ENCODE results near the gene PDE2A.

DNA sequence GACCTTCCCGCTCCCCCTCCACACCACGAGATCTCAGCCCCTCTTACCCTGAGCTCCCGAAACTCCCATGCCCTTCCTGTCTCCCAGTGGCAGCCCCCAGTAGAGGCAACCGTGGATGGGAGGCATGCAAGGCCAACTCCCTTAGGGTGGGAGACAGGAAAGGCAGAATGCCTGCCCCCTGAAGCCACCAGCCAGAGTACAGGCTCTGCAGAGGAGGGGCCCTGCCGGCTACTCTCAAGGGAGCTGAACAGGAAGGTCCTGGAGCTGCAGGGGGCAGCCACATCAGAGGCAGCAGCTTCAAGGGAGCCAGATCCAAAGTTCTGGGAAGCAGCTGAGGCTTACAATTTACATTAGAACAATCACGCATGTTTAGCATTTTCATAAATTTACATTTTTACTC lies 38.3 kb downstream of the PDE2A start:
- TF ChIP-seq, protein P1, sequence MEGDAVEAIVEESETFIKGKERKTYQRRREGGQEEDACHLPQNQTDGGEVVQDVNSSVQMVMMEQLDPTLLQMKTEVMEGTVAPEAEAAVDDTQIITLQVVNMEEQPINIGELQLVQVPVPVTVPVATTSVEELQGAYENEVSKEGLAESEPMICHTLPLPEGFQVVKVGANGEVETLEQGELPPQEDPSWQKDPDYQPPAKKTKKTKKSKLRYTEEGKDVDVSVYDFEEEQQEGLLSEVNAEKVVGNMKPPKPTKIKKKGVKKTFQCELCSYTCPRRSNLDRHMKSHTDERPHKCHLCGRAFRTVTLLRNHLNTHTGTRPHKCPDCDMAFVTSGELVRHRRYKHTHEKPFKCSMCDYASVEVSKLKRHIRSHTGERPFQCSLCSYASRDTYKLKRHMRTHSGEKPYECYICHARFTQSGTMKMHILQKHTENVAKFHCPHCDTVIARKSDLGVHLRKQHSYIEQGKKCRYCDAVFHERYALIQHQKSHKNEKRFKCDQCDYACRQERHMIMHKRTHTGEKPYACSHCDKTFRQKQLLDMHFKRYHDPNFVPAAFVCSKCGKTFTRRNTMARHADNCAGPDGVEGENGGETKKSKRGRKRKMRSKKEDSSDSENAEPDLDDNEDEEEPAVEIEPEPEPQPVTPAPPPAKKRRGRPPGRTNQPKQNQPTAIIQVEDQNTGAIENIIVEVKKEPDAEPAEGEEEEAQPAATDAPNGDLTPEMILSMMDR (IDR thresholded peaks at IDR 0.05) = no peak
- TF ChIP-seq EZH2 (IDR thresholded peaks at IDR 0.05; ENCODE audit: borderline replicate concordance, insufficient read depth, low read depth, low read length, poor library complexity, severe bottlenecking) = no peak

All from B cell (primary cell).